ENCODE measurements around the gene CES1. TPM values are rescaled to one million over a fixed set of nuclear protein-coding genes. Genes with fewer than 3 reads are reported as not detected.
"Not testable (repeated sequence)": the region's sequence is repeated elsewhere in the genome, so short reads cannot be mapped to it uniquely, and the experiment has no call there.

Gene CES1
- total RNA-seq, 6 experiments from 2014 or later = 847 to 4,059 (median 1,770) TPM

- intact Hi-C loops (cut with DNase I) = no loop called here
- 60% methylated on average over 7 of the region's 8 CpGs for WGBS (ENCODE audit: insufficient coverage, low coverage, low lambda C conversion rate, missing lambda C conversion rate)
- Histone ChIP-seq H3K9me3 (no peaks in the 10 kb centered on the region), H3K36me3 (peaks cover 0 to 69% (median 16%) of the 10 kb centered on the region in 4 donors), H3K4me3 (no peak overlapping the region), H3K27ac (no peak overlapping the region), H3K27me3 (no peaks in the 10 kb centered on the region), H3K4me1 (peaks cover 0 to 5% (median 0%) of the 10 kb centered on the region in 4 donors)
- TF ChIP-seq CTCF (IDR thresholded peaks at IDR 0.05) = no peak
- ATAC-seq (no peak), DNase-seq (peak in 1 of 3 donors; percentile 20)
Observed at GRCh38 chr16:55810451-55810961, 22.4 kb downstream of the CES1 start.

- Histone ChIP-seq H3K4me3 (no peak overlapping the region), H3K4me1 (peaks cover 0 to 5% (median 0%) of the 10 kb centered on the region in 4 donors), H3K27me3 (no peaks in the 10 kb centered on the region), H3K36me3 (peaks cover 0 to 62% (median 16%) of the 10 kb centered on the region in 4 donors), H3K9me3 (no peaks in the 10 kb centered on the region), H3K27ac (no peak overlapping the region)
- ATAC-seq (no peak), DNase-seq (peak in 1 of 3 donors; percentile 37)
- TF ChIP-seq POLR2A (IDR thresholded peaks at IDR 0.05) (no peak), CTCF (IDR thresholded peaks at IDR 0.05) (no peak)
- intact Hi-C loops (cut with DNase I) = no loop called here
- WGBS (ENCODE audit: insufficient coverage, low coverage, low lambda C conversion rate, missing lambda C conversion rate) = 83% methylated on average over 2 of the region's 4 CpGs
Observed at GRCh38 chr16:55809851-55810250, 23.0 kb downstream of the CES1 start.

GRCh38 chr16:55809386-55809785 lies 23.5 kb downstream of the CES1 start:
- H3K4me3 ChIP-seq = no peak overlapping the region
- peaks cover 0 to 5% (median 0%) of the 10 kb centered on the region in 4 donors for H3K4me1 ChIP-seq
- no peaks in the 10 kb centered on the region for H3K9me3 ChIP-seq
- peak in 3 of 4 donors; percentile 16 to 47 (median 40) for ATAC-seq
- DNase-seq = peak in 1 of 3 donors; percentile 51
- peaks cover 0 to 58% (median 14%) of the 10 kb centered on the region in 4 donors for H3K36me3 ChIP-seq
- no peaks in the 10 kb centered on the region for H3K27me3 ChIP-seq
- intact Hi-C loops (cut with DNase I) = no loop called here
- WGBS (ENCODE audit: insufficient coverage, low coverage, low lambda C conversion rate, missing lambda C conversion rate) = 36% methylated on average over 5 of the region's 5 CpGs
- no peak for TF ChIP-seq POLR2A (IDR thresholded peaks at IDR 0.05)
- no peak for TF ChIP-seq CTCF (IDR thresholded peaks at IDR 0.05)
- H3K27ac ChIP-seq = no peak overlapping the region

- ATAC-seq; intact Hi-C loops (cut with DNase I): not testable (repeated sequence)
- WGBS (ENCODE audit: insufficient coverage, low coverage, low lambda C conversion rate, missing lambda C conversion rate) = no CpG with 5 or more reads among the region's 1 CpG
Observed at GRCh38 chr16:55808286-55808685, 24.6 kb downstream of the CES1 start.

GRCh38 chr16:55805104-55805503 lies 27.8 kb downstream of the CES1 start:
- no CpG with 5 or more reads among the region's 6 CpGs for WGBS (ENCODE audit: insufficient coverage, low coverage, low lambda C conversion rate, missing lambda C conversion rate)

More at GRCh38 chr16:55808286-55808685, 24.6 kb downstream of the CES1 start:
- not testable (repeated sequence) for H3K9me3 ChIP-seq, H3K4me1 ChIP-seq, H3K27ac ChIP-seq, H3K4me3 ChIP-seq, DNase-seq, H3K27me3 ChIP-seq
- peaks cover 0 to 49% (median 10%) of the 10 kb centered on the region in 4 donors for H3K36me3 ChIP-seq

GRCh38 chr16:55803681-55804080 lies 29.2 kb downstream of the CES1 start:
- H3K36me3 ChIP-seq; H3K4me3 ChIP-seq; DNase-seq; H3K27me3 ChIP-seq; intact Hi-C loops (cut with DNase I); H3K27ac ChIP-seq; H3K4me1 ChIP-seq; H3K9me3 ChIP-seq: not testable (repeated sequence)
- no CpG with 5 or more reads among the region's 8 CpGs for WGBS (ENCODE audit: insufficient coverage, low coverage, low lambda C conversion rate, missing lambda C conversion rate)
- peak; percentile 59 to 81 (median 74) for ATAC-seq

More at GRCh38 chr16:55805104-55805503, 27.8 kb downstream of the CES1 start:
- H3K27me3 ChIP-seq; DNase-seq; H3K9me3 ChIP-seq; intact Hi-C loops (cut with DNase I); H3K4me1 ChIP-seq; H3K27ac ChIP-seq; H3K4me3 ChIP-seq: not testable (repeated sequence)
- peak; percentile 65 to 81 (median 71) for ATAC-seq
- peaks cover 0 to 18% (median 0%) of the 10 kb centered on the region in 4 donors for H3K36me3 ChIP-seq

GRCh38 chr16:55792934-55793374 lies 39.9 kb downstream of the CES1 start:
- peak; percentile 52 to 78 (median 72) for ATAC-seq
- H3K27me3 ChIP-seq; intact Hi-C loops (cut with DNase I); H3K27ac ChIP-seq; H3K4me3 ChIP-seq; DNase-seq; H3K36me3 ChIP-seq; H3K9me3 ChIP-seq; H3K4me1 ChIP-seq: not testable (repeated sequence)
- no CpG with 5 or more reads among the region's 11 CpGs for WGBS (ENCODE audit: insufficient coverage, low coverage, low lambda C conversion rate, missing lambda C conversion rate)

- WGBS (ENCODE audit: insufficient coverage, low coverage, low lambda C conversion rate, missing lambda C conversion rate) = no CpG with 5 or more reads among the region's 6 CpGs
- intact Hi-C loops (cut with DNase I); H3K4me1 ChIP-seq; H3K36me3 ChIP-seq; H3K9me3 ChIP-seq; DNase-seq; H3K27me3 ChIP-seq; H3K27ac ChIP-seq; H3K4me3 ChIP-seq: not testable (repeated sequence)
- ATAC-seq = peak; percentile 67 to 82 (median 70)
Observed at GRCh38 chr16:55791512-55791911, 41.4 kb downstream of the CES1 start.

GRCh38 chr16:55790240-55790639 lies 42.7 kb downstream of the CES1 start:
- H3K9me3 ChIP-seq; H3K36me3 ChIP-seq; H3K27me3 ChIP-seq; H3K27ac ChIP-seq; DNase-seq; H3K4me1 ChIP-seq; intact Hi-C loops (cut with DNase I); H3K4me3 ChIP-seq: not testable (repeated sequence)
- peak in 3 of 4 donors; percentile 9 to 40 (median 9) for ATAC-seq
- WGBS (ENCODE audit: insufficient coverage, low coverage, low lambda C conversion rate, missing lambda C conversion rate) = 37% methylated on average over 2 of the region's 7 CpGs

Data from right lobe of liver (tissue), 6 donors.